MV-4-11 (cell line): ENCODE data around the gene MAPKAP1.
"Not testable (repeated sequence)": the region's sequence is repeated elsewhere in the genome, so short reads cannot be mapped to it uniquely, and the experiment has no call there.

Experiments used
- DNase-seq: peaks from one replicate; lab custom pipeline; 2025; lab: John Stamatoyannopoulos, UW

Gene MAPKAP1

GRCh38 chr9:125411171-125411756 is 295.7 kb downstream of the MAPKAP1 start:
- DNase-seq: no peak

- no peak for DNase-seq
Observed at GRCh38 chr9:125410522-125410894, 296.5 kb downstream of the MAPKAP1 start.

DNA sequence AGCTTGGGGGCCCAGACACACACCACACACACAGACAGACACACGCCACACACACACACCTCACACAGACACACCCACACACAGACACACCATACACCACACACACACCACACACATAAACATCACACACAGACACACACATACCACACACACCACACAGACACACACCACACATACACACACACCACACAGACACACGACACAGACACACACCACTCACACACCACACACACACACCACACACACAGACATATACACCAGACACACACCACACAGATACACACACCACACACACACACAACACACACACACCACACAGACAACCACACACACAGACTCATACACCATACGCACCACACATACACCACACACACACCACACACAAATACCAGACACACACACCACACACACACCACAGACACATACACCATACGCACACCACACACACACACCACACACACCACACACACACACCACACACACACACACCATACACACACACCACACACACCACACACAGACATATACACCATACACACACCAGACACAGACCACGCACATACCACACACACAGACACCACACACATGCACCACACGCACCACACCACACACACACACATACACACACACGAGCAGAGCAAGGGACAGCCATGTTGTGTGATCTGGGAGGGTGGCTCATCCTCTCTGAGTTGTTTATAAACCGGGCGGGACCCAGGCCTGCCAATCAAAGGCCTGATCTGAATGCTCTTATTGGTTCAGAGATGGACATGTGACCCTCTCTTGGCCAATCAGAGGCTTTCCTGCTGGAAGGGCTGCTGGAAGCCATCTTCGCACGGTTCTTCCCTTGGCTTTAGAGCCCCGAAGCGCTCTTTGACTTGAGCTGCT is 297.1 kb downstream of the MAPKAP1 start:
- peak; percentile 51 for DNase-seq

DNA sequence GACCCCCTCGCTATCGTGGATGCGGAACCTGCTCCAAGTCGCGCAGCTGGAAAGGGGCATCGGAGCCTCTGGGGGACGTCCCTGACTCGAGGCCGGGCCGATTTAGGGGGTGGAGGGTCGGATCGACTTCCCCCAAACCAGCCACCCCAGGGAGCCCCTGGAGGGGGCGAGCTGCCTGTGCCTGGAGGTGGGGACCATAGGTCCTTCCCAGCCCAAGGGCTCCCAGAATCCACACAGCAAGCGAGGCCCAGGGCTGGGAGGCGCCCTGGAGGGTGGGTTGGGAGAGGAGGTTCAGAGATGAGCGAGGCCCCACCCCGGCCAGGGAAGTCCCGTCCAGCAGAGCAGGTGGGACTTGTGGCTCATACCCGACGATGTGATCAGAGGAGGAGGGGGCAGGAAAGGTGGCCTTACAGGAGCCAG is 297.8 kb downstream of the MAPKAP1 start:
- DNase-seq: no peak

DNA sequence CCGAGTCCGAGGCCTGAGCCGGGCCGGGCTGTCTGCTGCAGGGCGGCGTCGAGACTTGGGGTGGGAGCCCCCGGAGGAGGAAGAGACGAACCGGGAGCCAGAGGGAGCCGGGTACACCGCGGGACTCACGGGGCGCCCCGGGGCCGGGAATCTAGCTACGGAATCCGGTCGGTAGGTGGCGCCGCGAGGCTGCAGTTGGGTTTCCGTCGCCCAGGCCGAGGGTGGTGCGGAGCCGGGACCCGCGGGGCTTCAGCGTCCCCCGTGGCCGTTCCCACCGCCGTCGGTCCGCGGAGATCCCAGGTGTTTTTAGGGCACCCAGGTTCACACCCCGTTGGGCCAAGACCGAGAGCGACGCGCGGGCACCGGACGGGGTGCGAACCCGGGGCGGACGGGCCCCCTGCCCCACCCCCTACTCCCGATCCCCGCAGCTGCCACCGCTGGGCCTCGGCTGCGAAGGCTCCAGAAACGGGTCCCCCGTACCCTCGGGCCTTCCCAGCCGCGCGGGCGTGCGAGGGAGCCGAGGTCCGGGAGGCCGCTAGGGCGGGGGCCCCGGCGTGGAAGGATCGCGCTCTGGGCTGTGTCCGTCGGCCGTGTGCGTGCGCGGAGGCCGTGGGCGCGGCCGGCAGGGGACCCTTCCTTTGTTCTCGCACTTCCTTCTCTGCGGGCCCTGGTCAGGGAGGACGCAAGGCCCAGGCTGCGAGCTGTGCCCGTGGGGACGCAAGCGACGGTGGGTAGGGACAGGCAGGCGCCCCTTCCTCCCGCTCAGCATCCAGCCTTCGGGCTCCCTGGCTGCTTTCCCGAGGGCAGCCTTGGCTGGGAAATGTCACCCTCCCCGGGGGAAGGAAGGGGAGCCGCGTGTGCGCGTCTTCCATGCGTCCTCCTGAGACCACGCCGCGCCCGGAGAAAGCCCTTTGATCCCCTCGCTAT is 298.8 kb downstream of the MAPKAP1 start:
- peak; percentile 42 for DNase-seq

- no peak for DNase-seq
Observed at GRCh38 chr9:125407432-125407973, 299.5 kb downstream of the MAPKAP1 start.

GRCh38 chr9:125406810-125407087 is 300.3 kb downstream of the MAPKAP1 start:
- DNase-seq: no peak

DNA sequence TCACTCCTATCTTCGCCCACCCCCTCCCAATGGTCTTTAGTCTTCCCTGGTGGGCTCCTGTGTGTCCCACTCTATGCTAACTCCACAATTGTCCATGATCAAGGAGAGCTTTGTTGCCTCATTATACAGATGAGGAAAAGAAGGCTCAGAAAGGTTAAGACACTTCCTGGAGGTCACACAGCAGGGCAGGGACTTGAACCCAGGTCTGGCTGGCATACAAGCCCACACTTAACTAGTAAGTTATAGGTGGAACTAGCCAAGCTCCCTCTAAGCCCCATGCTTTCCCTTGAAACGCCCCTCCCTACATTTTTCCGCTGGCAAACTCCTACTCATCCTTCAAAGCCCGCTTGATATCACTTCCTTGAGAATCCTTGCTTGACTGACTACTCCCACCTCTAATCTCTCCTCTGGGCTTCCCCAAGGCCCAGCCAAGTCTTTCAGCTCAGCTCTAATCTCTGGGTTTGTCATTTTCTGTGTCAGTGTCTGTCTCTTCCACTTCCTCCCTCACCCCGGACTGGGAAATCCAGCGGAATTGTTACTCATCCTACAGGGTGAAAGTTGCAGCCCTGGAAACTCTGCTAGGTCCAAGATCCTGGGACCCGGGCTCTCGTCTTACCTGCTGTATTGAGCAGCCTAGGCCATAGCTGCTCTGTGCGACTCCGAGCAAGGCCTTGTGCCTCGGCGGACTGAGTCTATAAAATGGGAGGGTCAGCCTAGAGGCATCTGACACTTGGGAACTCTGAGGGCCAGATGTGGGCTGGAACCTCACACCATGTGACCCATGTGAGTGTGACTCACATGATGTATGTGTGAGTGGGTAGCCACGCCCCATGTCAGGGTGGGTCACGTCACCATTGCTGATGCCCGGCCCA is 300.8 kb downstream of the MAPKAP1 start:
- peak; percentile 18 for DNase-seq

GRCh38 chr9:125404733-125405132 is 302.3 kb downstream of the MAPKAP1 start:
- no peak for DNase-seq

DNA sequence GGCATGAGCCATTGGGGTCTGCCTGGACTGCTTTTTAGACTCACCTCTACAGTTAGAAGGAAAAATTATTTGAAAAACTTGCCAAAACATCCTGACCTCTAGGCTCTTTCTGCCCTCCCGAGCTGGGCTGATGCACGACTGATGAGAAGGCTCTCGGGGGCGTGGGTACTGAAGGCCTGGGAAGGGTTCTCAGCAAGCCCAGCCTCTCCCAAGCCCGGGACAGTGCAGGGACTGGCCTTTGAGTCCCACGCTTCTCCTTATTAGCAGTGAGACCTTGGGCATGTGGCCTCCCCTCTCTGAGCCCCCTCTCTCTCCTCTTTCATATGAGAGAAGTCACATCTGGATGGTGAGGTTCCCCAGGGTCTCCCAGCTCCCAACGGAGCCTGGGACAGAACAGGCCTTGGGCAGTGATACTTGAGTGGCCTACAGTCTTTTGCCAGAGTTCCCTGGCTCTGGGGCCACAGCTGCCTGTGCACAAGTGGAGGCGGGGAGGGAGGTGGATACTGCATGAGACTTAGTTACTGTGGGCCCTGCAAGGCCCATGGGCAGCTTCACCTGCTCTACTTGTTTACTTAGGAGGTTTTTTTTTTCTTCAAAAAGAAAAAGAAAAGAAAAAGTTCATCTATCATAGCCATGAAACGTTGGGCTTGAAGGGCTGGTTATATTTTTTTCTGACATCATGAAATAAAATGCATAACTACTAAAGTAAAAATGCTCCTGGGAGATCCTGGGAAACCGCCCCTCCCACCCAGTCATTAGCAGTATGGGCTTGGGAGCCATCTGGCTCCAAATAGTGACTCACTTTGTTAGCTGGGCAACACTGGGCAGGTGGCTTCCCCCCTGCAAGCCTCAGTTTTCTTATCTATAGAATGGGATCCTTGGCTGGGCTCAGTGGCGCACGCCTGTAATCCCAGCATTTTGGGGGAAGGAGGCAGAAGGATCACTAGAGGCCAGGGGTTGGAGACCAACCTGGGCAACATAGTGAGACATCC is 306.0 kb downstream of the MAPKAP1 start:
- no peak for DNase-seq

DNA sequence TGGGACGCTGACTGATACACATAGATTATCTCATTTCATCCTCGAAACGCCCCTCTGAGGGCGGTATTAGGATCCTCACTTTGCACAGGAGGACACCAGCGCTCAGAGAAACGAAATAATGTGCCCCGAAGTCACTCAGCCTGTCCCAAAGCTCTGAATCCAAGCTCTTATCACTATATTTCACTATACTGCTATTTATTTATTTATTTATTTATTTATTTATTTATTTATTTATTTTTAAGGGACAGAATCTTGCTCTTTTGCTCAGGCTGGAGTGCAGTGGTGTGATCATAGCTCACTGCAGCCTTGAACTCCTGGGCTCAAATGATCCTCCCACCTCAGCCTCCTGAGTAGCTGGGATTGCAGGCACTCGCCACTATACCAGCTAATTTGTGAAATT is 306.8 kb downstream of the MAPKAP1 start:
- not testable (repeated sequence) for DNase-seq

- DNase-seq: no peak
Observed at GRCh38 chr9:125399666-125400065, 307.3 kb downstream of the MAPKAP1 start.

GRCh38 chr9:125399165-125399564 is 307.8 kb downstream of the MAPKAP1 start:
- no peak for DNase-seq

DNA sequence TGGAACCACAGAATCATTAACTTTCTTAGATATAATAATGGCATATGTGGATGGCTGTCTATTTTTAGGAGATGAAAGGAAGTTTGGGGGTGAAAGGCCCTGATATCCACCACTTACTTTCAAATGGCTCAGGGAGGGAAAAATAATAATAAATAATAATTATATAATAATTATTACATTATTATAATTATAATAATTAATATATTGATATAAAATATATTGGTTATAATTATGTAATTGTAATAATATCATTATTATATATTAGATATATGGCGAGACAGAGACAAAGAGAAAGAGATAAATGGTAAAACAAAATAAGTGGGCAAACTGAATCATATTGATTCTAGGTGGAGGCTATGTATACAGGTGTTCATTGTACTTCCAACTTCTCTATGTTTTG is 308.8 kb downstream of the MAPKAP1 start:
- no peak for DNase-seq

- no peak for DNase-seq
Observed at GRCh38 chr9:125397736-125398135, 309.3 kb downstream of the MAPKAP1 start.

DNA sequence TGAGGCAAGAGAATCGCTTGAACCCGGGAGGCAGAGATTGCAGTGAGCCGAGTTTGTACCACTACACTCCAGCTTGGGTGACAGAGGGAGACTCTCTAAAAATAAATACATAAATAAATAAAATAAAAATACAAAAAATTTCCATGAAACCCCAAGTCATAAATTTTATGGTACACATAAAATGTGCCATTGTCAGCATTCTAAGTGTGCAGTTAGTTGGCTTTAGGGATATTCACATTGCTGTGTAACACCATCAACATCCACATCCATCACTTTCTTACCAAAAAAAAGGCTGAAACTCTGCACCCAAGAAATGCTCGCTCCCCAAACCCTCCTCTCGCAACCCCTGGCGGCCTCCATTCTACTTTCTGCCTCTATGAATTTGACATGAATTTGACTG is 310.2 kb downstream of the MAPKAP1 start:
- no peak for DNase-seq

DNA sequence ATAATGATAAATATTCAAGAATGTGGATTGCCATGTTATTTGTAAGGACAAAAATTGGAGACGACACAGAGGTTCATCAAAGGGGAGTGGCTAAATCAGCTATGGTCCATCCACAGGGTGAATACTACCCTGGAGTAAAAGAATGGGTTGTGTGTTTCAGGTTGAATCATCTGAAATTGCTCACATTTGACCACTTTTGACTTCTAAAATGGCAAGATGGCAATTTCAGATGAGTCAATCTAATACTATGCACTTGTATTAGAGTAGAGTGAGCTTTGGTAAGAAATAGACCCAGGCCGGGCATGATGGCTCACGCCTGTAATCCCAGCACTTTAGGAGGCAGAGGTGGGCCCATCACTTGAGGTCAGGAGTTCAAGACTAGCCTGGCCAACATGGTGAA is 313.6 kb downstream of the MAPKAP1 start:
- no peak for DNase-seq

- DNase-seq: no peak
Observed at GRCh38 chr9:125391704-125392103, 315.3 kb downstream of the MAPKAP1 start.

DNA sequence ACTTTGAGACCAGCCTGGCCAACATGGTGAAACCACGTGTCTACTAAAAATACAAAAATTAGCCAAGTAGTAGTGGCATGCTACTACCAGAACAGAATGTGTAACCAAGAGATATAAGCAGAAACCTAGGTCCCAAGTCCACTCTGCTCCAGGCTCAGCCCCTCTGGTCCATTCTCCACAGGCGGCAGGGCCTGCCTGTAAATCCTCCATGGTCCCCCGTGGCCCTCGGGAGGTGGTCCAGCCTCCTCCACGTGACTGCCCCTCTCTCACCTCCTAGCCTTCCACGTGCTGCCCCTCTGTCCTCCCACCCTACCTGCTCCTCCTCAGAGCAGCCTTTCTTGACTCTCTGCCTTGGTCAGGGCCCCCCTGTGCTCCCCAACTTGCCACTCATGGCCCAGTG is 318.0 kb downstream of the MAPKAP1 start:
- DNase-seq: no peak

GRCh38 chr9:125387861-125388524 is 319.0 kb downstream of the MAPKAP1 start:
- DNase-seq: no peak
